Neural cell (in vitro differentiated cells): Measurements from ENCODE around the gene IL12RB2. TPM values are rescaled to one million over a fixed set of nuclear protein-coding genes. Genes with fewer than 3 reads are reported as not detected.

Experiments used
- H2AFZ ChIP-seq: fragments of 200-600, 300-800 bp; sonication (generic), shearing (Covaris generic); 2 replicates; pipeline ENCODE4 v1.6.0; 2014; ENCODE audit warnings: low read depth, mild to moderate bottlenecking, antibody characterized with exemption, low read length, moderate library complexity
- H3F3A ChIP-seq: fragments of 200-600 bp; shearing (Covaris generic); 2 replicates; pipeline ENCODE4 v1.6.1; 2016; ENCODE audit warnings: mild to moderate bottlenecking, moderate library complexity, mixed read lengths, antibody characterized with exemption, low read length; ENCODE audit not compliant: insufficient read depth, poor library complexity, severe bottlenecking
- H3K27ac ChIP-seq: fragments of 200-600, 300-800 bp; sonication (generic), shearing (Covaris generic); 2 replicates; pipeline ENCODE4 v1.5.1; 2014; ENCODE audit warnings: mild to moderate bottlenecking, low read length, moderate library complexity
- H3K27me3 ChIP-seq: fragments of 300-800, 200-600 bp; sonication (generic), shearing (Covaris generic); 2 replicates; pipeline ENCODE4 v1.6.0; 2014; ENCODE audit warnings: mild to moderate bottlenecking, low read depth, low read length, moderate library complexity; ENCODE audit not compliant: insufficient read depth
- H3K36me3 ChIP-seq: fragments of 300-800, 200-600 bp; sonication (generic), shearing (Covaris generic); 2 replicates; pipeline ENCODE4 v1.5.1; 2014; ENCODE audit warnings: mild to moderate bottlenecking, antibody characterized with exemption, low read length, moderate library complexity; ENCODE audit not compliant: insufficient read depth
- H3K4me2 ChIP-seq: fragments of 300-800, 200-600 bp; sonication (generic), shearing (Covaris generic); 2 replicates; pipeline ENCODE4 v1.6.0; 2014; ENCODE audit warnings: mild to moderate bottlenecking, low read length
- H3K4me3 ChIP-seq: fragments of 300-800, 200-600 bp; sonication (generic), shearing (Covaris generic); 2 replicates; pipeline ENCODE4 v1.5.1; 2014; ENCODE audit warnings: mild to moderate bottlenecking, low read length, moderate library complexity
- H3K79me2 ChIP-seq: fragments of 200-600 bp; shearing (Covaris generic); replicated peaks from 2 replicates; pipeline ENCODE4 v1.6.0; 2014; ENCODE audit warnings: mild to moderate bottlenecking, low read length, moderate library complexity; ENCODE audit not compliant: insufficient read depth
- H3K9ac ChIP-seq: fragments of 300-800, 200-600 bp; sonication (generic), shearing (Covaris generic); 2 replicates; pipeline ENCODE4 v1.6.1; 2016; ENCODE audit warnings: mild to moderate bottlenecking, low read length, mixed read lengths
- H3K9me2 ChIP-seq: fragments of 200-600 bp; shearing (Covaris generic); 2 replicates; pipeline ENCODE4 v1.6.1; 2016; ENCODE audit warnings: mild to moderate bottlenecking, low read length, mixed read lengths; ENCODE audit not compliant: insufficient read depth
- H3K9me3 ChIP-seq: fragments of 200-600, 300-800 bp; sonication (generic), shearing (Covaris generic); 2 replicates; pipeline ENCODE4 v1.6.1; 2016; ENCODE audit warnings: mild to moderate bottlenecking, mixed run types, low read length, moderate library complexity, mixed read lengths
- H4K20me1 ChIP-seq: fragments of 200-600 bp; shearing (Covaris generic); 2 replicates; pipeline ENCODE4 v1.6.1; 2016; ENCODE audit warnings: mild to moderate bottlenecking, mixed run types; ENCODE audit not compliant: insufficient read depth
- EZH2 ChIP-seq: fragments of 200-600, 300-800 bp; shearing (Covaris generic), sonication (generic); IDR thresholded peaks from 2 replicates; pipeline ENCODE4 v1.6.1; 2014; ENCODE audit warnings: antibody characterized with exemption, low read length, borderline replicate concordance, mild to moderate bottlenecking; ENCODE audit not compliant: insufficient read depth, poor library complexity, severe bottlenecking
- MXI1 ChIP-seq: fragments of 450-650 bp; conservative IDR thresholded peaks from 2 replicates; pipeline ENCODE4 v1.6.1; 2014; ENCODE audit warnings: antibody characterized with exemption, mild to moderate bottlenecking; ENCODE audit not compliant: poor library complexity, severe bottlenecking
- RAD21 ChIP-seq: fragments of 450-650 bp; conservative IDR thresholded peaks from 2 replicates; pipeline ENCODE4 v1.6.1; 2014; ENCODE audit warnings: antibody characterized with exemption, mild to moderate bottlenecking, moderate library complexity
- REST ChIP-seq: IDR thresholded peaks from 2 replicates; pipeline ENCODE4 v1.6.1; 2012; ENCODE audit warnings: borderline replicate concordance
- TAF1 ChIP-seq: IDR thresholded peaks from 2 replicates; pipeline ENCODE4 v1.6.1; 2012; ENCODE audit warnings: low read depth
- polyA plus RNA-seq: library from polyadenylated mRNA; depleted of rRNA; stranded (reverse); fragments of >200 nt; gene quantifications from 2 replicates; pipeline ENCODE4 v1.2.3, GENCODE V29; 2014
- TF ChIP-seq, protein P1 (sequence below): fragments of 450-650 bp; IDR thresholded peaks from 2 replicates; pipeline ENCODE4 v1.5.1; 2014; ENCODE audit warnings: antibody characterized with exemption, mild to moderate bottlenecking, moderate library complexity; ENCODE audit not compliant: poor library complexity, severe bottlenecking

IL12RB2 gene
- polyA plus RNA-seq, 1 donor from 2014 or later = not detected

DNA sequence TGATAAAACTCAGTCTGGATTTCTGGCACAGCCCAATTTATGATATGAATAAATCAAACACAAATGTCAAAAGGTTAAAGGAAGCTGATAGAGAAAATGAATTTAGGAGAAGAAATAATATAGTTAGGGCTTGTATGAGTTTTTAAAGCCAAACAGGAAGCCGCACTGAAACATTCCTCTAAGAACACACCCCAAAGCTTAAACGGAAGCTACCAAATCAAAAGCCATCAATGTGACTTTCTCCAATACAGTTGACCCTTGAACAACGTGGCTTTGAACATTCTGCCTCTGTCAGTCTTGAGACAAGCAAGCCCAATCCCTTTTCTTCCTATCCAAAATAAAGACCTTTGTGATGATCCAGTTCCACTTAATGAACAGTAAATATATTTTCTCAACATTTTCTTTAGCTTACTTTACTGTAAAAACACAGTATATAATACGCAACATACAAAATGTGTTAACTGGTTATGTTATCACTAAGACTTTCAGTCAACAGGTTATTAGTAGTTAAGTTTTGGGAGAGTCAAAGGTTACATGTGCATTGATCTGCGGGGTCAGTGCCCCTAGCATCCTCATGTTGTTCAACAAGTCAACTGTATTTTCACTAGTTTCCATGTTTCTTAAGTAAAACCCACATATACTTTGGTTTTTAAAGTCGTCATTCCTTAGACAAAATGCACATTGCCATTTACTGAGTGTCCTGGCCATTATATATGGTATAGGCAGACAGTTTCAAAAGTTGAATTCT, 111.3 kb downstream of the IL12RB2 start:
- Histone ChIP-seq H3K9me2 (no peaks in the 10 kb centered on the region), H3K79me2 (peaks cover 29% of the 10 kb centered on the region), H3K9me3 (no peaks in the 10 kb centered on the region), H3K27me3 (no peaks in the 10 kb centered on the region), H4K20me1 (no peaks in the 10 kb centered on the region), H3F3A (no peaks in the 10 kb centered on the region), H3K36me3 (peaks cover 29% of the 10 kb centered on the region), H3K27ac (no peak overlapping the region), H2AFZ (no peak overlapping the region), H3K4me3 (no peak overlapping the region), H3K4me2 (no peak overlapping the region), H3K9ac (no peak overlapping the region)
- TF ChIP-seq, protein P1, sequence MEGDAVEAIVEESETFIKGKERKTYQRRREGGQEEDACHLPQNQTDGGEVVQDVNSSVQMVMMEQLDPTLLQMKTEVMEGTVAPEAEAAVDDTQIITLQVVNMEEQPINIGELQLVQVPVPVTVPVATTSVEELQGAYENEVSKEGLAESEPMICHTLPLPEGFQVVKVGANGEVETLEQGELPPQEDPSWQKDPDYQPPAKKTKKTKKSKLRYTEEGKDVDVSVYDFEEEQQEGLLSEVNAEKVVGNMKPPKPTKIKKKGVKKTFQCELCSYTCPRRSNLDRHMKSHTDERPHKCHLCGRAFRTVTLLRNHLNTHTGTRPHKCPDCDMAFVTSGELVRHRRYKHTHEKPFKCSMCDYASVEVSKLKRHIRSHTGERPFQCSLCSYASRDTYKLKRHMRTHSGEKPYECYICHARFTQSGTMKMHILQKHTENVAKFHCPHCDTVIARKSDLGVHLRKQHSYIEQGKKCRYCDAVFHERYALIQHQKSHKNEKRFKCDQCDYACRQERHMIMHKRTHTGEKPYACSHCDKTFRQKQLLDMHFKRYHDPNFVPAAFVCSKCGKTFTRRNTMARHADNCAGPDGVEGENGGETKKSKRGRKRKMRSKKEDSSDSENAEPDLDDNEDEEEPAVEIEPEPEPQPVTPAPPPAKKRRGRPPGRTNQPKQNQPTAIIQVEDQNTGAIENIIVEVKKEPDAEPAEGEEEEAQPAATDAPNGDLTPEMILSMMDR = no peak
- no peak for TF ChIP-seq REST

DNA sequence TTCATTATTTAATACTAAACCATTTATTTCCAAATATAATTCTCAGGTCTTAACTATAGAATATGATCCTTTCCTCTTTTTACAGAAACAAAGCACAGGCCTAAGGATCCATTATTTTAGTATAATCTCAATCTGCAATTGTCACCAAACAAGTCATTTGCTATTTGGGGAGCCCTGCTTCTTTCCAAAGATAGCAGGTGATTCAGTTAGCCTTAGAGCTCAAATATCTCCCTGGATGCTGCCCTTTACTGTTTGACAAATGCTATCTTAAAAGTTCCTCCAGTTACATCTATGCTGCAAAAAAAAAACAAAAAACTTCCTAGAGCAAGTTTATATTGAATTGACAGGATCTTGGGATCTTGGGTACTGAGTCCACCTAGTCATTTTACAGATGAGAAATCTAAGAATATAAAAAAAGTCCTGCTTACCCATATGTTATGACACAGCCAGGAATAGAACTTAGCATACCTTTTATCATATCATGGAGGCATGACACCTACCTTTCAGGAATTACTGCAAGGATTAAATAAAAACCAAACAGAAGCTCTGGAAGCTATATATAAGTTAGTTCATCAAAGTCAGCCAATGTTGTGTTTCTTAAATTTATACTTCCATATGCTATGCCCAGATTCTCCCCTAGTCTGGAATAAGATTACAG, 113.3 kb downstream of the IL12RB2 start:
- Histone ChIP-seq H3K4me3 (no peak overlapping the region), H3K9me2 (no peaks in the 10 kb centered on the region), H3K9me3 (no peaks in the 10 kb centered on the region), H3K79me2 (peaks cover 48% of the 10 kb centered on the region), H3K36me3 (peaks cover 28% of the 10 kb centered on the region), H3K9ac (no peak overlapping the region), H4K20me1 (peaks cover 6% of the 10 kb centered on the region), H2AFZ (no peak overlapping the region), H3K27me3 (no peaks in the 10 kb centered on the region), H3K4me2 (no peak overlapping the region), H3K27ac (no peak overlapping the region), H3F3A (no peaks in the 10 kb centered on the region)
- TF ChIP-seq, protein P1 = no peak
- no peak for TF ChIP-seq RAD21

DNA sequence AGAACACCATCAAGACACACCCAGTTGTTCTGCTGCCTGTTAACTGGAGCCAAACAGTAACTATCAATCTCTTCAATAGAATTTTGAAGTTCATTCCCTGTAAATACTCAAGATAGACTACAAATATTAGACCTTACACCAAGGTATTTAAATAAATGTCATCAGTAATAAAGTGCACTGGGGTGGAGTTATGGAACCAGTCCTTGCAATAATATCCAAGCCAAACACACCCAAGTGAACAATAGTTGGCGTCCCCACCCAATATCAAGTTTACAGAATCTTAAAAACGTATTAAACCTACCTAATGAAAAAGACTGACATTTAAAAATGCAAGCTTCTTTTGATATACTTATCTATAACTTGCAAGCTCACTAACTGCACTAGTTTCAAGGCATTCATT, 119.8 kb downstream of the IL12RB2 start:
- Histone ChIP-seq H2AFZ (no peak overlapping the region), H3K4me2 (peak overlapping the region; percentile 87), H3K36me3 (peaks cover 8% of the 10 kb centered on the region), H3K27ac (no peak overlapping the region), H3K9me2 (no peaks in the 10 kb centered on the region), H3K79me2 (peaks cover 61% of the 10 kb centered on the region), H3K9me3 (no peaks in the 10 kb centered on the region), H3K9ac (no peak overlapping the region), H3K4me3 (peak overlapping the region; percentile 72), H3F3A (no peaks in the 10 kb centered on the region), H3K27me3 (no peaks in the 10 kb centered on the region), H4K20me1 (peaks cover 35% of the 10 kb centered on the region)
- no peak for TF ChIP-seq MXI1
- no peak for TF ChIP-seq EZH2
- TF ChIP-seq, protein P1 = no peak
- TF ChIP-seq TAF1 = no peak
